Tibial nerve (tissue), 3 donors: ENCODE data around the gene IL25.

Experiments used
- POLR2A ChIP-seq, 2 donors: fragments of 450-650 bp; IDR thresholded peaks; one replicate each; pipeline ENCODE4 v1.6.1; 2017; ENCODE audit warnings: antibody characterized with exemption in 2 of 2, mild to moderate bottlenecking in 2 of 2, moderate library complexity in 2 of 2
- TF ChIP-seq, protein P1 (sequence below), 5 experiments: fragments of 200-600 bp in 3 of 5; fragments of 450-650 bp in 2 of 5; sonication (generic) in 3 of 5; IDR thresholded peaks; one replicate each; pipeline ENCODE4 v1.5.1; 2016 to 2019; ENCODE audit warnings: antibody characterized with exemption in 5 of 5, mild to moderate bottlenecking in 3 of 5, moderate library complexity in 2 of 5

DNA sequence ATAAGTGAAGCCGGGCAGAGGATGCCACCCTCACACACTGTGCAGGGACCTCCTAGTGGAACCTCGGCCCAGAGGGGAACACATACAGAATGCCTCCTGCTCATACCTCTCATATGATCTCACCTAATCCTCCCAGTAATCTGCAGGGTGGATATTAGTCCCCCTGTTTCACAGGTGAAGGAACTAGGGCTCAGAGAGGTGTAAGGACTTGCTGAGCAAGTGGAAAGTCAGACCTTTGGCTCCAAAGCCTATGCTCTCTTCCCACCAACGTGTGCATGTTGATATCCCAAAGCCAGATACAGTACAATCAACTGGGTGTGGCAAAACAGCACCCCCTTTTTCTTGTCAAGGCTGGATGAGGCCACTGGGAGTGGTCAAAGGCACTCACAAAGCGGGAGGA lies 31.3 kb downstream of the IL25 start:
- no peak for TF ChIP-seq POLR2A (IDR thresholded peaks at IDR 0.05)
- TF ChIP-seq, protein P1, sequence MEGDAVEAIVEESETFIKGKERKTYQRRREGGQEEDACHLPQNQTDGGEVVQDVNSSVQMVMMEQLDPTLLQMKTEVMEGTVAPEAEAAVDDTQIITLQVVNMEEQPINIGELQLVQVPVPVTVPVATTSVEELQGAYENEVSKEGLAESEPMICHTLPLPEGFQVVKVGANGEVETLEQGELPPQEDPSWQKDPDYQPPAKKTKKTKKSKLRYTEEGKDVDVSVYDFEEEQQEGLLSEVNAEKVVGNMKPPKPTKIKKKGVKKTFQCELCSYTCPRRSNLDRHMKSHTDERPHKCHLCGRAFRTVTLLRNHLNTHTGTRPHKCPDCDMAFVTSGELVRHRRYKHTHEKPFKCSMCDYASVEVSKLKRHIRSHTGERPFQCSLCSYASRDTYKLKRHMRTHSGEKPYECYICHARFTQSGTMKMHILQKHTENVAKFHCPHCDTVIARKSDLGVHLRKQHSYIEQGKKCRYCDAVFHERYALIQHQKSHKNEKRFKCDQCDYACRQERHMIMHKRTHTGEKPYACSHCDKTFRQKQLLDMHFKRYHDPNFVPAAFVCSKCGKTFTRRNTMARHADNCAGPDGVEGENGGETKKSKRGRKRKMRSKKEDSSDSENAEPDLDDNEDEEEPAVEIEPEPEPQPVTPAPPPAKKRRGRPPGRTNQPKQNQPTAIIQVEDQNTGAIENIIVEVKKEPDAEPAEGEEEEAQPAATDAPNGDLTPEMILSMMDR (IDR thresholded peaks at IDR 0.05): no peak
